Osteocyte (in vitro differentiated cells): ENCODE data around the gene METTL14. TPM values are rescaled to one million over a fixed set of nuclear protein-coding genes. Genes with fewer than 3 reads are reported as not detected.

Experiments used
- DNase-seq: peaks from one replicate; pipeline ENCODE4 v3.0.0; 2021; ENCODE audit warnings: mixed read lengths; ENCODE audit not compliant: unreplicated experiment; ENCODE audit errors: extremely low spot score
- H3K27ac Mint-ChIP-seq: one replicate; pipeline ENCODE4 v1.8.0; 2021; ENCODE audit warnings: mild to moderate bottlenecking, mixed read lengths; ENCODE audit not compliant: unreplicated experiment
- H3K27me3 Mint-ChIP-seq: one replicate; pipeline ENCODE4 v1.8.0; 2021; ENCODE audit warnings: mixed read lengths; ENCODE audit not compliant: unreplicated experiment
- H3K36me3 Mint-ChIP-seq: one replicate; pipeline ENCODE4 v1.8.0; 2021; ENCODE audit warnings: mixed read lengths; ENCODE audit not compliant: unreplicated experiment
- H3K4me1 Mint-ChIP-seq: one replicate; pipeline ENCODE4 v1.8.0; 2021; ENCODE audit warnings: mixed read lengths; ENCODE audit not compliant: unreplicated experiment
- H3K4me3 Mint-ChIP-seq: one replicate; pipeline ENCODE4 v1.8.0; 2021; ENCODE audit warnings: mild to moderate bottlenecking, moderate library complexity, mixed read lengths; ENCODE audit not compliant: unreplicated experiment
- H3K9me3 Mint-ChIP-seq: one replicate; pipeline ENCODE4 v1.8.0; 2021; ENCODE audit warnings: mixed read lengths; ENCODE audit not compliant: unreplicated experiment
- CTCF ChIP-seq: fragments of 200-600 bp; sonication (generic); IDR thresholded peaks from 2 replicates; pipeline ENCODE4 v1.5.0; 2021; ENCODE audit warnings: antibody characterized with exemption, mild to moderate bottlenecking, moderate library complexity
- total RNA-seq: library from RNA; stranded (reverse); gene quantifications from 2 replicates; pipeline ENCODE4 v1.2.1, GENCODE V29; 2021

Gene METTL14
- total RNA-seq, 1 donor from 2014 or later, result 54.5 TPM

- TF ChIP-seq CTCF, result no peak
- Mint-ChIP-seq H3K27ac (peak overlapping the region; percentile 60), H3K27me3 (no peaks in the 10 kb centered on the region), H3K9me3 (no peaks in the 10 kb centered on the region), H3K4me3 (no peak overlapping the region), H3K4me1 (peaks cover 53% of the 10 kb centered on the region), H3K36me3 (peaks cover 64% of the 10 kb centered on the region)
- DNase-seq, result no peak
These were observed 69.7 kb downstream of the METTL14 start for GRCh38 chr4:118754890-118755289.

GRCh38 chr4:118755438-118756226 is 70.4 kb downstream of the METTL14 start:
- Mint-ChIP-seq H3K4me3 (no peak overlapping the region), H3K27ac (peak overlapping the region; percentile 60), H3K9me3 (no peaks in the 10 kb centered on the region), H3K36me3 (peaks cover 66% of the 10 kb centered on the region), H3K4me1 (peaks cover 59% of the 10 kb centered on the region), H3K27me3 (no peaks in the 10 kb centered on the region)
- no peak for TF ChIP-seq CTCF
- DNase-seq, result no peak

GRCh38 chr4:118756429-118756828 is 71.2 kb downstream of the METTL14 start:
- Mint-ChIP-seq H3K4me1 (peaks cover 65% of the 10 kb centered on the region), H3K36me3 (peaks cover 68% of the 10 kb centered on the region), H3K27ac (peak overlapping the region; percentile 43), H3K4me3 (no peak overlapping the region), H3K27me3 (no peaks in the 10 kb centered on the region), H3K9me3 (no peaks in the 10 kb centered on the region)
- no peak for TF ChIP-seq CTCF
- no peak for DNase-seq

- Mint-ChIP-seq H3K36me3 (peaks cover 62% of the 10 kb centered on the region), H3K27ac (no peak overlapping the region), H3K4me1 (peaks cover 65% of the 10 kb centered on the region)
These were observed 71.8 kb downstream of the METTL14 start for GRCh38 chr4:118756958-118757357.

More at GRCh38 chr4:118756958-118757357, 71.8 kb downstream of the METTL14 start:
- DNase-seq, result no peak
- Mint-ChIP-seq H3K9me3 (no peaks in the 10 kb centered on the region), H3K4me3 (no peak overlapping the region), H3K27me3 (no peaks in the 10 kb centered on the region)
- no peak for TF ChIP-seq CTCF
